Measurements from ENCODE around the gene ACTBL2. TPM values are rescaled to one million over a fixed set of nuclear protein-coding genes. Genes with fewer than 3 reads are reported as not detected.
A peak's percentile ranks its signal among the peaks of the same experiment; 100 is the strongest.

ACTBL2 gene
- total RNA-seq, 1 donor from 2014 or later = not detected

- ATAC-seq = no peak
Measured at GRCh38 chr5:57448751-57449150, 33.9 kb downstream of the ACTBL2 start.

- no peak for ATAC-seq
Measured at GRCh38 chr5:57448287-57448686, 34.3 kb downstream of the ACTBL2 start.

DNA sequence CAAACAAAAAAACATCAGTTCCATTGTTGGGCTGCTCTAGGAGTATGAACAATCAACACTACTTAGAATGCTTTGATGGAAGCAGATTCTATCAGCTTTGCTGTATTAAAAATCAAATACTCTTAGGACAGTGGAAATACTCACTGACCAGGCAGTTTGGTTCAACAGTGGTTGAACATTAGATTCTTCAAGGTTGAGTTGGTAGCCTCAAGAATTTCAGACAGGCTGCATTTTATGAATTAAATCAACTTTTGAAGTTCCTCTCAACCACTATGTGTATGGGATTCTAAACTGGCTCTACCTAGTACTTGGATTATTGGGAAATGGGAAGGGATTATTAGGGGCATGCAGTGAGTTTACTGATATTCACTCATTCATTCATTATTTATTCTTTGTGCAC lies 35.0 kb downstream of the ACTBL2 start:
- ATAC-seq = no peak

GRCh38 chr5:57446966-57447365 lies 35.6 kb downstream of the ACTBL2 start:
- ATAC-seq = no peak

- no peak for ATAC-seq
Measured at GRCh38 chr5:57445705-57446037, 36.9 kb downstream of the ACTBL2 start.

GRCh38 chr5:57445006-57445704 lies 37.5 kb downstream of the ACTBL2 start:
- no peak for ATAC-seq

DNA sequence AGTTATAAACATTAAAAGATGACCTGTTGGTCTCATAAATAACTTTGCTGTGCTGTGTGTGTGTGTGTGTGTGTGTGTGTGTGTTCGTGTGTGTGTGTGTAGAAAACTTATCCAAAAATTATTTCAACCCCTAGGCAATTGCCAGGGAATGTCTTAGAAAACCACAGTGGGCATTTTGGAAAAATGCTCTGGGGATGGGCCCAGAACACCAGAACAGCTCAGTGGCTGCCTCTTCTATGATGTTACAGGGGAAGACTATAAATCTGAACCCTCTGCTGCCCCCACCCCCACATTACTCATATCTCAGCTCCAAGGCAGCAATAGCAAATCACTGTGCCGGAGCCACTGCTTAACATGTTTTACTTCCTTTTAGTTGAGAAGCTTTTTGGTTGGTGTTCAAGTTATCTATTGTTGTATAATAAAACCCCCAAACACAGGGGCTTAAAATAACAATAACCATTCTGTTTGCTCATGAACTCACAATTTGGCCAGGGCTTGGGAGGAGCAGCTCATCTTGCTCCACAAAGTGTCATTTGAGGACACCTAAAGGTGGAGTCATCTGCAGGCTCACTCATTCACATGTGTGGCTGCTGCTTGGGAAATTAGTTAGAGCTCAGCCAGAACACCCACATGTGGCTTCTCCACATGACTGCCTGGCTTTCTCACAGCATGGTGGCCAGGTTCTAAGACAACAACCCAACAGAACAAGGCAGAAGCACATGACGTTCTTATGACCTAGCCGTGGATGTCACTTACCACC lies 40.4 kb downstream of the ACTBL2 start:
- peak; percentile 53 for ATAC-seq

DNA sequence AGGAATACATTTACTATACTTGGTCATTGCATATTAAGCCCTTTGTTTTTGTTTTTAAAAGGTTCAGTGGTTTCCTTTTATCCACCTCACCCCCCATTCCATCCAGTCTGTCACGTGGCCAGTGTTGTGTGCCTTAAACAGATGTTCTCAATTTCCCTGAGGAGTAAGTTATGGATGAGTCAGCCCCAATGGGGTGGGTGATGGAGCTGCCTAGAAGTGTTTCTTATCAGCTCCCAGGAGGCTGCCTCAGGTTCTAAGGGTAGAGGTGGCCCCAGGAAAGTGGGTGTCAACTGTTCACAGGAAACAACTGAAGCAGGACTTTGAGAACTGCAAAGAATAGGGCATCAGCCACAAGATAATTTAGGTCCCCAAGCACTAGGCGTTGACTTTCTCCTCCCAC lies 41.1 kb downstream of the ACTBL2 start:
- peak; percentile 8 for ATAC-seq

GRCh38 chr5:57439601-57440000 lies 43.0 kb downstream of the ACTBL2 start:
- ATAC-seq = no peak

DNA sequence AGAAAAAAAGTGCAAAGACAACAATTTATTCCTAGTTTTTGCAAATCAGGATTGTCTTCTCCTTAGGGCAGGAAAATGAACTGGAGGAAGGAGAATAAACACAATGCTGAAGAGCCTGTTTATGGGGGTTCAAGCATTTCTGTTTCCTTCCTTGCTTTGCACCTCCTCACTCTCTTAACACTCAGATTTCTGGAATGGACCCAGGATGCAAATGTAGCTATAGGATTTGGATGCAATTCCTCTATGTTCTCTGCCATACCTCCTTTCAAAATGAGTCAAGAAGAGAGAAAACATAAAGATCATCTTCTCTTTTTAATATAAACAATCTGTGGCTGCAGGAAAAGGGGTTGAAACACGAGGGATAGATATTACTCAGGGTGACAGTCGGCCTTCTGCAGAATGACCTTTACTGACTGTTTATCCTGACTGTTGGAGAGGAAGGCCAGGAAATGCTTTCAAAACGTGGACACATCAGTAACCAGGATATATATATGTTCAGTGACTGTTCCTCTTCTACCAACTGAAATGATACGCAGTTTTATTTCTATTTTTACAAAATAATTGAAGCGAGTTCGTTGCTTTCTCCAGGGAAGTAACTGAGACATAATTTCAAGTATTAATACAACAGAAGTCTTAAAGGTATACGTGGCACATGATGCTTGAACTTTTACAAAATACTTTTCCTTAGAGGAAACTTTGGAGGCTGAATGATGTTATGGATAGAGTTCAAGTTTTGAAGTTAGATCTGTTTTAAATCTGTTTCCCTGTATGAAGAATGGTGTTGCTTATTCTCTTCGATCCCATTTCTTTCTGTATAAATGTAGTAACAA lies 44.4 kb downstream of the ACTBL2 start:
- ATAC-seq = no peak

- ATAC-seq = no peak
Measured at GRCh38 chr5:57436586-57436985, 46.0 kb downstream of the ACTBL2 start.

DNA sequence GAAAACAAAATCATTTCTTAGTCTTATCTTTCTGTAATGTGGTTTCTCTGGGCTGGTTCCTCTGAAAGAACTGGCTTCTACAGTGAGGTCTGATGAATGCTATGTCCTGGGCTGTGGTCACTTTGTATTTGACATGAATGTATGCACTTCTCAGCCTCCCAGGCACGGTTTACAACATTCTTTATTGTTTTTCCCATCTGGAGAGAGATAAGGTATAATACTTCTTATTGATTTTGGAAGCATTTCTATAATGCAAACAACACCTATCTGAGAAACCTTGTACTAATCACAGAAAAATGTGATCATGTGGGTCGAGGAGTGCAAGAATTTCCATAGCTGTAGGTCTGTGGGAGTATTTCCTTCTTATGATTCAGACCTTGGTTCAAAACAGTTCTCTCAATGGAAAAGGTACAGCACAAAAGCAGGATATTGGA lies 46.9 kb downstream of the ACTBL2 start:
- peak; percentile 23 for ATAC-seq

DNA sequence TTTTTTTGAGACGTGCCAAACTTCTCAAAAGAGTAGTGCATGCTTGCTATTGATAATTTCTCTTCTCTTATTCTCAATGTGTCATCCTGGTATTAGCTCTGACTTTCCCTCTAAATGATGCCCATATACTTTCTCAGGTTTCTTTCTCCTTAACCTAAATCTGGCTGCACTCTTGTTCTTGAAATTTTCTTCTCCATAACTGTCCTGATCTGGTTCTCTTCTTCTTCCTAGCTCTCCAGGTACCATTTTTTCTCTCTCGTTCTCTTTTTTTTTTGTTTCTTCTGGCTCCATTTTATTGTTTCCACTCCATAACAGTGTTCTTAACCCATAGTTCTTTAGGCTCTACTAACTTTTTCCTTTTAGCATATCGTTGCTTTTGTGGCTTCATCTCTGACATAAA lies 47.9 kb downstream of the ACTBL2 start:
- no peak for ATAC-seq

- ATAC-seq = no peak
Measured at GRCh38 chr5:57434227-57434640, 48.4 kb downstream of the ACTBL2 start.

DNA sequence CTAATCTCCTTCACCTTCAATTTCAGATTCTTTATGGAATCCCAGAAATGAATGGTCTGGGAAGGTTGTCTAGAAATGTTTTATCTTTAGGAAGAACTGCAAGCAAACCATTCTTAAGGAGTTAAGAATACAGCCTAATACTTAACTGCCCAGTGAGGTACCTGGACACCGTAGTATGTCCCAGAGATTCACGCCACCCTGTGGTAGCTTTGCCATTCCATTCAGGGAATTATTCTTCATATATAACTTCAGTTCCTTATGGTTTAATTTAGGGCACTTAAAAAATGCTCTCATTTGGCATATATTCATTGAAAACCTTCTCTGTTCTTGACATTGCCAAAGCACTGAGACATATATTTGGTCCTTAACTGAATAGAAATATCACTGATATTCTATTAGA lies 49.7 kb downstream of the ACTBL2 start:
- ATAC-seq = no peak

DNA sequence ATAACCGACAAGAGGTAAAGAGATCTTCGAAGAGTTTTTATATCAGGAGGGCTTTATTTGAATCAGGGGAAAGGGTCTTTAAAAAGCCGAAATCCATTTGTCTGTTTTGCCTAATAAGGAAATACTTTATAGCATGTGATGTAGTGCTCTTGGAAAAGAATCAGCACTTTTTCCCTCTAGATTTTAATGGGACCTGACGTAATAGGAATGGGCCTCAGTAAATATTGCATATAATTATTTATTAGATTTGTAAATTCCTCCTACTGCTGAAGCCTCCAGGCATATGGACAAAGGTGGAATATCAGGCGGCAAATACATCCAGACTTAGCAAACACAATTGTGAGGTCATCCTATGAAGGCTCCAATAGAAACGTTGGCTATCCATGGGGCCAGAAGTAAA lies 50.9 kb downstream of the ACTBL2 start:
- no peak for ATAC-seq

Data from esophagus mucosa (tissue), 1 donor.